ENCODE results near the gene PPP1CA.

DNA sequence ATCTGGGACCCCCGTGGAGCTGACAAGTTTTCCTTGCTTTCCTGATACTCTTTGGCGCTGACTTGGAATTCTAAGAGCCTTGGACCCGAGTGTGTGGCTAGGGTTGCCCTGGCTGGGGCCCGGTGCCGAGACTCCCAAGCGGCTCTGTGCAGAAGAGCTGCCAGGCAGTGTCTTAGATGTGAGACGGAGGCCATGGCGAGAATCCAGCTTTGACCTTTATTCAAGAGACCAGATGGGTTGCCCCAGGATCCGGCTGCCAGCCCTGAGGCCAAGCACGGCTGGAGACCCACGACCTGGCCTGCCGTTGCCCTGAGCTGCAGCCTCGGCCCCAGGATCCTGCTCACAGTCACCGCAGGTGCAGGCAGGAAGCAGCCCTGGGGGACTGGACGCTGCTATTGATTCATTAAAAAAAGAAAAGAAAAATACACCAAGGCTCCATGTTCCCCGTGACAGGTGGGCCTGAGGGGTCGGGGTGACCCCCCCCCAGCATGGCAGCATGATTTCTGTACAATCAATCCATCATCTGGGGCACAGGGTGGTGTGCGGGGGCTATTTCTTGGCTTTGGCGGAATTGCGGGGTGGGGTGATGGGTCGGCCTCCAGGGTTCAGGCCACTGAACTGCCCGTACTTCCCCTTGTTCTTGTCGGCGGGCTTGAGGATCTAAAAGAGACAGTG lies 3.5 kb downstream of the PPP1CA start:
- no peak for TF ChIP-seq POLR2AphosphoS5 (IDR thresholded peaks at IDR 0.05)
- TF ChIP-seq, protein P1, sequence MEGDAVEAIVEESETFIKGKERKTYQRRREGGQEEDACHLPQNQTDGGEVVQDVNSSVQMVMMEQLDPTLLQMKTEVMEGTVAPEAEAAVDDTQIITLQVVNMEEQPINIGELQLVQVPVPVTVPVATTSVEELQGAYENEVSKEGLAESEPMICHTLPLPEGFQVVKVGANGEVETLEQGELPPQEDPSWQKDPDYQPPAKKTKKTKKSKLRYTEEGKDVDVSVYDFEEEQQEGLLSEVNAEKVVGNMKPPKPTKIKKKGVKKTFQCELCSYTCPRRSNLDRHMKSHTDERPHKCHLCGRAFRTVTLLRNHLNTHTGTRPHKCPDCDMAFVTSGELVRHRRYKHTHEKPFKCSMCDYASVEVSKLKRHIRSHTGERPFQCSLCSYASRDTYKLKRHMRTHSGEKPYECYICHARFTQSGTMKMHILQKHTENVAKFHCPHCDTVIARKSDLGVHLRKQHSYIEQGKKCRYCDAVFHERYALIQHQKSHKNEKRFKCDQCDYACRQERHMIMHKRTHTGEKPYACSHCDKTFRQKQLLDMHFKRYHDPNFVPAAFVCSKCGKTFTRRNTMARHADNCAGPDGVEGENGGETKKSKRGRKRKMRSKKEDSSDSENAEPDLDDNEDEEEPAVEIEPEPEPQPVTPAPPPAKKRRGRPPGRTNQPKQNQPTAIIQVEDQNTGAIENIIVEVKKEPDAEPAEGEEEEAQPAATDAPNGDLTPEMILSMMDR (IDR thresholded peaks at IDR 0.05): no peak

Measured in sigmoid colon (tissue), 4 donors.